SK-N-SH (cell line): Measurements from ENCODE around the gene MRAP.
"Not testable (repeated sequence)": the region's sequence is repeated elsewhere in the genome, so short reads cannot be mapped to it uniquely, and the experiment has no call there.

Source experiments
- CHD2 ChIP-seq: fragments of 150-350 bp; IDR thresholded peaks from 2 replicates; pipeline ENCODE4 v1.6.1; 2018; ENCODE audit warnings: low read length; ENCODE audit not compliant: partially characterized antibody
- FOXM1 ChIP-seq: IDR thresholded peaks from 2 replicates; pipeline ENCODE4 v1.4.0; 2012; ENCODE audit warnings: low read depth, mild to moderate bottlenecking
- GABPA ChIP-seq: IDR thresholded peaks from 2 replicates; pipeline ENCODE4 v1.4.0; 2012; ENCODE audit warnings: low read depth, mild to moderate bottlenecking
- MEF2A ChIP-seq: IDR thresholded peaks from 2 replicates; pipeline ENCODE4 v1.4.0; 2012; ENCODE audit warnings: low read depth, borderline replicate concordance
- MXI1 ChIP-seq: IDR thresholded peaks from 2 replicates; pipeline ENCODE4 v1.6.1; 2012; ENCODE audit warnings: mild to moderate bottlenecking, low read depth, low read length, improper control_type of control experiment
- NRF1 ChIP-seq: IDR thresholded peaks from 2 replicates; pipeline ENCODE4 v1.6.1; 2012; ENCODE audit warnings: low read depth, mild to moderate bottlenecking, low read length
- POLR2AphosphoS5 ChIP-seq: IDR thresholded peaks from 2 replicates; pipeline ENCODE4 v1.6.1; 2012; ENCODE audit warnings: low read depth, low read length
- RAD21 ChIP-seq: IDR thresholded peaks from 2 replicates; pipeline ENCODE4 v1.6.1; 2012; ENCODE audit warnings: mild to moderate bottlenecking, low read length
- RFX5 ChIP-seq: IDR thresholded peaks from 2 replicates; pipeline ENCODE4 v1.6.1; 2012; ENCODE audit warnings: mild to moderate bottlenecking, improper control_type of control experiment, low read length
- SIN3A ChIP-seq: IDR thresholded peaks from 2 replicates; pipeline ENCODE4 v1.6.1; 2012; ENCODE audit warnings: low read depth, mild to moderate bottlenecking, low read length, moderate library complexity, borderline replicate concordance
- TAF1 ChIP-seq: IDR thresholded peaks from 2 replicates; pipeline ENCODE4 v1.6.1; 2012; ENCODE audit warnings: low read depth, mild to moderate bottlenecking, low read length, moderate library complexity, borderline replicate concordance
- TF ChIP-seq, protein P1 (sequence below): fragments of 200-600 bp; sonication (generic); IDR thresholded peaks from 2 replicates; pipeline ENCODE4 v1.6.1; 2017; ENCODE audit warnings: antibody characterized with exemption, mild to moderate bottlenecking, moderate library complexity

GRCh38 chr21:32310976-32311375 lies 12.3 kb downstream of the MRAP start:
- TF ChIP-seq RAD21, GABPA, MEF2A, TAF1, MXI1, RFX5, SIN3A, FOXM1, CHD2, POLR2AphosphoS5, NRF1: not testable (repeated sequence)
- TF ChIP-seq, protein P1, sequence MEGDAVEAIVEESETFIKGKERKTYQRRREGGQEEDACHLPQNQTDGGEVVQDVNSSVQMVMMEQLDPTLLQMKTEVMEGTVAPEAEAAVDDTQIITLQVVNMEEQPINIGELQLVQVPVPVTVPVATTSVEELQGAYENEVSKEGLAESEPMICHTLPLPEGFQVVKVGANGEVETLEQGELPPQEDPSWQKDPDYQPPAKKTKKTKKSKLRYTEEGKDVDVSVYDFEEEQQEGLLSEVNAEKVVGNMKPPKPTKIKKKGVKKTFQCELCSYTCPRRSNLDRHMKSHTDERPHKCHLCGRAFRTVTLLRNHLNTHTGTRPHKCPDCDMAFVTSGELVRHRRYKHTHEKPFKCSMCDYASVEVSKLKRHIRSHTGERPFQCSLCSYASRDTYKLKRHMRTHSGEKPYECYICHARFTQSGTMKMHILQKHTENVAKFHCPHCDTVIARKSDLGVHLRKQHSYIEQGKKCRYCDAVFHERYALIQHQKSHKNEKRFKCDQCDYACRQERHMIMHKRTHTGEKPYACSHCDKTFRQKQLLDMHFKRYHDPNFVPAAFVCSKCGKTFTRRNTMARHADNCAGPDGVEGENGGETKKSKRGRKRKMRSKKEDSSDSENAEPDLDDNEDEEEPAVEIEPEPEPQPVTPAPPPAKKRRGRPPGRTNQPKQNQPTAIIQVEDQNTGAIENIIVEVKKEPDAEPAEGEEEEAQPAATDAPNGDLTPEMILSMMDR, result not testable (repeated sequence)
